Liver (tissue), 9 donors: ENCODE measurements around the gene FBN1. TPM values are rescaled to one million over a fixed set of nuclear protein-coding genes. Genes with fewer than 3 reads are reported as not detected.

Experiments used
- DNase-seq: peaks from one replicate; pipeline ENCODE4 v3.0.0-alpha.2; 2017; ENCODE audit warnings: low spot score
- H3K27ac ChIP-seq, 2 donors: one replicate each; pipeline ENCODE4 v1.7.0; 2013; ENCODE audit warnings: inconsistent platforms in 2 of 2, low read length in 2 of 2, control low read depth in 1 of 2, low read depth in 1 of 2, mild to moderate bottlenecking in 1 of 2
- H3K27me3 ChIP-seq, 4 donors: one replicate each; pipeline versions ENCODE4 v1.6.1 to v1.7.0; 2013; ENCODE audit warnings: low read length in 3 of 4, inconsistent platforms in 1 of 4, mild to moderate bottlenecking in 1 of 4, moderate library complexity in 1 of 4; ENCODE audit not compliant: control insufficient read depth in 4 of 4, insufficient read depth in 4 of 4
- H3K36me3 ChIP-seq, 4 donors: one replicate each; pipeline versions ENCODE4 v1.6.1 to v1.7.0; 2013; ENCODE audit warnings: low read length in 3 of 4, mild to moderate bottlenecking in 3 of 4, low read depth in 1 of 4, moderate library complexity in 1 of 4; ENCODE audit not compliant: control insufficient read depth in 4 of 4, insufficient read depth in 3 of 4
- H3K4me1 ChIP-seq, 4 donors: one replicate each; pipeline versions ENCODE4 v1.6.1 to v1.7.0; 2013; ENCODE audit warnings: low read length in 3 of 4, mild to moderate bottlenecking in 3 of 4, moderate library complexity in 1 of 4; ENCODE audit not compliant: control insufficient read depth in 4 of 4, insufficient read depth in 4 of 4
- H3K4me3 ChIP-seq, 3 donors: one replicate each; pipeline versions ENCODE4 v1.6.1 to v1.7.0; 2013; ENCODE audit warnings: low read length in 3 of 3, control low read depth in 1 of 3, low read depth in 1 of 3, mild to moderate bottlenecking in 1 of 3
- H3K9ac ChIP-seq, 2 donors: one replicate each; pipeline ENCODE4 v1.7.0; 2013; ENCODE audit warnings: low read length in 2 of 2, mild to moderate bottlenecking in 2 of 2, moderate library complexity in 2 of 2, control low read depth in 1 of 2, low read depth in 1 of 2
- H3K9me3 ChIP-seq, 4 donors: one replicate each; pipeline versions ENCODE4 v1.6.1 to v1.7.0; 2013; ENCODE audit warnings: low read length in 3 of 4; ENCODE audit not compliant: control insufficient read depth in 4 of 4
- FOXA1 ChIP-seq: IDR thresholded peaks from 2 replicates; pipeline ENCODE4 v1.6.1; 2016; ENCODE audit warnings: antibody characterized with exemption
- FOXA2 ChIP-seq: IDR thresholded peaks from 2 replicates; pipeline ENCODE4 v1.6.1; 2016; ENCODE audit warnings: antibody characterized with exemption
- GABPA ChIP-seq, 2 donors: IDR thresholded peaks in 1 of 2; conservative IDR thresholded peaks in 1 of 2; 2 replicates each; pipeline ENCODE4 v1.6.1; 2016; ENCODE audit warnings: antibody characterized with exemption in 2 of 2, mild to moderate bottlenecking in 1 of 2, moderate library complexity in 1 of 2
- HNF4A ChIP-seq, 2 donors: conservative IDR thresholded peaks; 2 replicates each; pipeline ENCODE4 v1.6.1; 2016; ENCODE audit warnings: antibody characterized with exemption in 2 of 2, mild to moderate bottlenecking in 2 of 2
- HNF4G ChIP-seq: IDR thresholded peaks from 2 replicates; pipeline ENCODE4 v1.6.1; 2016; ENCODE audit warnings: antibody characterized with exemption
- MAX ChIP-seq: IDR thresholded peaks from 2 replicates; pipeline ENCODE4 v1.6.1; 2016; ENCODE audit warnings: antibody characterized with exemption
- NR2F2 ChIP-seq: IDR thresholded peaks from 2 replicates; pipeline ENCODE4 v1.6.1; 2016; ENCODE audit warnings: antibody characterized with exemption
- RAD21 ChIP-seq, 2 donors: IDR thresholded peaks; 2 replicates each; pipeline ENCODE4 v1.6.1; 2016; ENCODE audit warnings: antibody characterized with exemption in 2 of 2, mild to moderate bottlenecking in 2 of 2
- RXRA ChIP-seq, 2 donors: IDR thresholded peaks; 2 replicates each; pipeline ENCODE4 v1.6.1; 2017 to 2018; ENCODE audit warnings: antibody characterized with exemption in 2 of 2, mild to moderate bottlenecking in 1 of 2
- SP1 ChIP-seq: IDR thresholded peaks from 2 replicates; pipeline ENCODE4 v1.6.1; 2018; ENCODE audit warnings: antibody characterized with exemption, mild to moderate bottlenecking
- YY1 ChIP-seq: IDR thresholded peaks from 2 replicates; pipeline ENCODE4 v1.6.1; 2016; ENCODE audit warnings: antibody characterized with exemption, mild to moderate bottlenecking
- WGBS: extraction: QIAGEN DNeasy Blood & Tissue Kit; methylation state at CpG from one replicate; pipeline ENCODE4 v1.1.7; 2013; 5-methylcytosine and 5-hydroxymethylcytosine counted together
- polyA plus RNA-seq, 2 donors: library from polyadenylated mRNA; stranded (reverse) in 1 of 2; unstranded in 1 of 2; fragments of 200-250 nt in 1 of 2; fragments of >200 nt in 1 of 2; fragmentation: Nextera tagmentation in 1 of 2; extraction: Ambion mirVana in 1 of 2; gene quantifications; one replicate each; pipeline versions ENCODE4 v1.2.1 to v1.2.3, GENCODE V29; 2013 to 2015
- total RNA-seq, 2 donors: library from RNA; depleted of rRNA; stranded (reverse); fragments of >200 nt; gene quantifications; one replicate each; pipeline ENCODE4 v1.2.3, GENCODE V29; 2014
- TF ChIP-seq, protein P1 (sequence below): IDR thresholded peaks from 2 replicates; pipeline ENCODE4 v1.6.1; 2016; ENCODE audit warnings: antibody characterized with exemption, mild to moderate bottlenecking
- TF ChIP-seq, protein P2 (sequence below): fragments of 150-350 bp; IDR thresholded peaks from 2 replicates; pipeline ENCODE4 v1.5.1; 2017; ENCODE audit warnings: improper control_type of control experiment, low read depth, low read length; ENCODE audit not compliant: missing input control
- TF ChIP-seq, protein P3 (sequence below): IDR thresholded peaks from 2 replicates; pipeline ENCODE4 v1.6.1; 2016; ENCODE audit warnings: antibody characterized with exemption
- TF ChIP-seq, protein P4 (sequence below): IDR thresholded peaks from 2 replicates; pipeline ENCODE4 v1.6.1; 2016; ENCODE audit warnings: antibody characterized with exemption
- donor health status: healthy.
- donor health status: healthy.
- donor health status: healthy.
- donor health status: healthy.
- donor health status: healthy.

The FBN1 gene
- total and polyA plus RNA-seq, 4 donors = 1.3 to 20.1 (median 12.4) TPM

DNA sequence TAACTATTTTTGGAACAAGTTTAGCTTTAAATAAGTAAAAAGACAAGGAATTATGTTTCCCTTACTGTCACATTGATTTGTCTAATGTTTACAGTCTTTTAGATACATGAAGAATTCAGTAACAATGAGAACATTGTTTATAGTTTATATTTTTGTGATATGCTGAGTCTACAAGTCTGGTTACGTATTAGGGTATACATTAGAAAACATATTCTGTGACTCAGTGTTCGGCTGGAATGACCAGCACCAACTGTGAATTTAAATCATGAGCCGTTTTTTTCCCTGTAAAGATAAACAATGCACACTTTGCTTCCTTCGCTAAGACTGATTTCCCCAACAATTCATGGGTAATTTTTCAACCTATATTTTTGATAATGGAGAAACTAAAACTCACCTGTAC lies 182.8 kb downstream of the FBN1 start:
- Histone ChIP-seq H3K27me3 (no peaks in the 10 kb centered on the region), H3K4me3 (no peak overlapping the region), H3K9me3 (no peaks in the 10 kb centered on the region), H3K27ac (no peak overlapping the region), H3K4me1 (no peaks in the 10 kb centered on the region), H3K9ac (no peak overlapping the region), H3K36me3 (peaks cover 0 to 2% (median 0%) of the 10 kb centered on the region in 4 donors)
- TF ChIP-seq, protein P1, sequence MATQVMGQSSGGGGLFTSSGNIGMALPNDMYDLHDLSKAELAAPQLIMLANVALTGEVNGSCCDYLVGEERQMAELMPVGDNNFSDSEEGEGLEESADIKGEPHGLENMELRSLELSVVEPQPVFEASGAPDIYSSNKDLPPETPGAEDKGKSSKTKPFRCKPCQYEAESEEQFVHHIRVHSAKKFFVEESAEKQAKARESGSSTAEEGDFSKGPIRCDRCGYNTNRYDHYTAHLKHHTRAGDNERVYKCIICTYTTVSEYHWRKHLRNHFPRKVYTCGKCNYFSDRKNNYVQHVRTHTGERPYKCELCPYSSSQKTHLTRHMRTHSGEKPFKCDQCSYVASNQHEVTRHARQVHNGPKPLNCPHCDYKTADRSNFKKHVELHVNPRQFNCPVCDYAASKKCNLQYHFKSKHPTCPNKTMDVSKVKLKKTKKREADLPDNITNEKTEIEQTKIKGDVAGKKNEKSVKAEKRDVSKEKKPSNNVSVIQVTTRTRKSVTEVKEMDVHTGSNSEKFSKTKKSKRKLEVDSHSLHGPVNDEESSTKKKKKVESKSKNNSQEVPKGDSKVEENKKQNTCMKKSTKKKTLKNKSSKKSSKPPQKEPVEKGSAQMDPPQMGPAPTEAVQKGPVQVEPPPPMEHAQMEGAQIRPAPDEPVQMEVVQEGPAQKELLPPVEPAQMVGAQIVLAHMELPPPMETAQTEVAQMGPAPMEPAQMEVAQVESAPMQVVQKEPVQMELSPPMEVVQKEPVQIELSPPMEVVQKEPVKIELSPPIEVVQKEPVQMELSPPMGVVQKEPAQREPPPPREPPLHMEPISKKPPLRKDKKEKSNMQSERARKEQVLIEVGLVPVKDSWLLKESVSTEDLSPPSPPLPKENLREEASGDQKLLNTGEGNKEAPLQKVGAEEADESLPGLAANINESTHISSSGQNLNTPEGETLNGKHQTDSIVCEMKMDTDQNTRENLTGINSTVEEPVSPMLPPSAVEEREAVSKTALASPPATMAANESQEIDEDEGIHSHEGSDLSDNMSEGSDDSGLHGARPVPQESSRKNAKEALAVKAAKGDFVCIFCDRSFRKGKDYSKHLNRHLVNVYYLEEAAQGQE = no peak
- no peak for TF ChIP-seq HNF4G
- TF ChIP-seq YY1 = no peak
- TF ChIP-seq, protein P2, sequence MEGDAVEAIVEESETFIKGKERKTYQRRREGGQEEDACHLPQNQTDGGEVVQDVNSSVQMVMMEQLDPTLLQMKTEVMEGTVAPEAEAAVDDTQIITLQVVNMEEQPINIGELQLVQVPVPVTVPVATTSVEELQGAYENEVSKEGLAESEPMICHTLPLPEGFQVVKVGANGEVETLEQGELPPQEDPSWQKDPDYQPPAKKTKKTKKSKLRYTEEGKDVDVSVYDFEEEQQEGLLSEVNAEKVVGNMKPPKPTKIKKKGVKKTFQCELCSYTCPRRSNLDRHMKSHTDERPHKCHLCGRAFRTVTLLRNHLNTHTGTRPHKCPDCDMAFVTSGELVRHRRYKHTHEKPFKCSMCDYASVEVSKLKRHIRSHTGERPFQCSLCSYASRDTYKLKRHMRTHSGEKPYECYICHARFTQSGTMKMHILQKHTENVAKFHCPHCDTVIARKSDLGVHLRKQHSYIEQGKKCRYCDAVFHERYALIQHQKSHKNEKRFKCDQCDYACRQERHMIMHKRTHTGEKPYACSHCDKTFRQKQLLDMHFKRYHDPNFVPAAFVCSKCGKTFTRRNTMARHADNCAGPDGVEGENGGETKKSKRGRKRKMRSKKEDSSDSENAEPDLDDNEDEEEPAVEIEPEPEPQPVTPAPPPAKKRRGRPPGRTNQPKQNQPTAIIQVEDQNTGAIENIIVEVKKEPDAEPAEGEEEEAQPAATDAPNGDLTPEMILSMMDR = no peak
- TF ChIP-seq FOXA1 = no peak
- TF ChIP-seq, protein P3, sequence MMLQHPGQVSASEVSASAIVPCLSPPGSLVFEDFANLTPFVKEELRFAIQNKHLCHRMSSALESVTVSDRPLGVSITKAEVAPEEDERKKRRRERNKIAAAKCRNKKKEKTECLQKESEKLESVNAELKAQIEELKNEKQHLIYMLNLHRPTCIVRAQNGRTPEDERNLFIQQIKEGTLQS = no peak
- no peak for TF ChIP-seq NR2F2
- WGBS = 86% methylated on average over 4 of the region's 4 CpGs
- DNase-seq = no peak

DNA sequence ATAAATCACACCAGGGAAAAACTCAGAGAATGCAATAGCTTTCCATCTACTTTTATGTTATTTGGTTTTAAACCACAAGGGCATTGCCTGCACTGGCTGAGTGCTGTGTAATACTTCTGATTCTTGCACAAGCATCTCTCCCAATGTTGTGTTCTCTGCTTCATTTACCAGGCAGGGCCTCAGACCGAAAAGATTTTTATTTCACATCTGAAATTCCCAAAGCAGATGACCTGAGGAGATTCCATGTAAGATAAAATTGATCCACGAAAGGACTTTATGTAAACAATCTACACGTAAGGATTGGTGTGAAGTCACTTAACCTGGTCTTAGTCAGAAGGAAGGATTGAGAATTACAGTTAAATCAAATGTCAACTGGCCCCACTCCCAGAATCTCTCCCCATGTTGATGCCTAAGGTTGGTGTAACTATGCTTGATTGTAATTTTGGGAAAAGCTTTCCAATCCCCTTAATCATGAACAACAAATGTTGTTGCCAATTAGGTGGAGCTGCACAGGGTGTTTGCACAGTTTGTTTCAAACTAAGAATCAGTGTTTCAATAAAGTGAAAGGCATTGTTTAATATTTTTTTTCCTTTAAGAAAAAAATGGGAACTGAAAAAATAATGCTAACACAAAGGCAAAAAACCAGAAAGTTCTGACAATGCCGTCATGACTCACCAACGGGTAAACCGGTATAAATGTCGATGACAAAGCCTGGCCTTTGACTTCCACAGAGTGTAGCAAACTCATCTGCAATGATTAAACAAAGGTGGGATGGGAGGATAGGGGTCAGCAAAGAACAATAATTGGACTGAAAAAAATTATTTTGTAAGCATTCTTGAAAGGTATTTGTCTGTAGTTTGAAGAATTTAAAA lies 185.7 kb downstream of the FBN1 start:
- Histone ChIP-seq H3K36me3 (no peaks in the 10 kb centered on the region), H3K4me3 (no peak overlapping the region), H3K27ac (no peak overlapping the region), H3K27me3 (no peaks in the 10 kb centered on the region), H3K9me3 (no peaks in the 10 kb centered on the region), H3K4me1 (no peaks in the 10 kb centered on the region), H3K9ac (no peak overlapping the region)
- no peak for DNase-seq
- WGBS = 91% methylated on average over 7 of the region's 7 CpGs
- TF ChIP-seq RXRA (IDR thresholded peaks at IDR 0.05) = no peak
- TF ChIP-seq, protein P2 = no peak
- TF ChIP-seq NR2F2 = no peak
- TF ChIP-seq GABPA (IDR thresholded peaks at IDR 0.05 in 1 of 2, conservative IDR thresholded peaks at IDR 0.05 in 1 of 2) = no peak
- no peak for TF ChIP-seq FOXA2
- TF ChIP-seq, protein P3 = no peak
- TF ChIP-seq FOXA1 = no peak
- no peak for TF ChIP-seq HNF4G
- TF ChIP-seq RAD21 (IDR thresholded peaks at IDR 0.05) = no peak
- TF ChIP-seq SP1 = no peak
- TF ChIP-seq MAX = no peak
- no peak for TF ChIP-seq HNF4A (conservative IDR thresholded peaks at IDR 0.05)
- TF ChIP-seq, protein P1 = no peak
- TF ChIP-seq, protein P4, sequence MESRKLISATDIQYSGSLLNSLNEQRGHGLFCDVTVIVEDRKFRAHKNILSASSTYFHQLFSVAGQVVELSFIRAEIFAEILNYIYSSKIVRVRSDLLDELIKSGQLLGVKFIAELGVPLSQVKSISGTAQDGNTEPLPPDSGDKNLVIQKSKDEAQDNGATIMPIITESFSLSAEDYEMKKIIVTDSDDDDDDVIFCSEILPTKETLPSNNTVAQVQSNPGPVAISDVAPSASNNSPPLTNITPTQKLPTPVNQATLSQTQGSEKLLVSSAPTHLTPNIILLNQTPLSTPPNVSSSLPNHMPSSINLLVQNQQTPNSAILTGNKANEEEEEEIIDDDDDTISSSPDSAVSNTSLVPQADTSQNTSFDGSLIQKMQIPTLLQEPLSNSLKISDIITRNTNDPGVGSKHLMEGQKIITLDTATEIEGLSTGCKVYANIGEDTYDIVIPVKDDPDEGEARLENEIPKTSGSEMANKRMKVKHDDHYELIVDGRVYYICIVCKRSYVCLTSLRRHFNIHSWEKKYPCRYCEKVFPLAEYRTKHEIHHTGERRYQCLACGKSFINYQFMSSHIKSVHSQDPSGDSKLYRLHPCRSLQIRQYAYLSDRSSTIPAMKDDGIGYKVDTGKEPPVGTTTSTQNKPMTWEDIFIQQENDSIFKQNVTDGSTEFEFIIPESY = no peak
